GM18502 (cell line): Measurements from ENCODE around the gene PFDN1.

Experiments
- ATAC-seq: cut with Tn5 transposase; IDR thresholded peaks from one replicate; pipeline ENCODE4 v1.9.1; 2021; ENCODE audit warnings: mild to moderate bottlenecking; ENCODE audit not compliant: unreplicated experiment, poor library complexity

Gene PFDN1

GRCh38 chr5:140242890-140243585 is 59.9 kb downstream of the PFDN1 start:
- ATAC-seq, result no peak

DNA sequence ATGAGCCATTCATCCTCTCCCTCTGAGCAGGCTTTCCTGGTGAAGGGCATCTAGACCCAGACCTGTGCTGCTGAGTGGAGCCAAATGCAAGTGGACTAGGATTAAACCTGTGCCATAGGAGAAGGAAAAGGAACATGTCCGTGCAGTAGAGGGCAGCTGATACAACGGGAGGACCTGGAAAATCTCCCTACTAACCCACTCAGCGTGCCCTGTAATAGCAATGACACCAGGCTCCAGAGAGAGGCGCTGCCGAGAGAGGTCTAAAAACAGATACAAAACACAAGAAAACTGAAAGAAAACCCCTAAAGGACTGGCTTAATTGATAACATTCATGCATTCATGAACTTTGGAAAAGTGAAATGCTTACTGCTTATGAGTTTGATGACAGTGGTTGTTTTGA is 60.8 kb downstream of the PFDN1 start:
- ATAC-seq, result no peak

DNA sequence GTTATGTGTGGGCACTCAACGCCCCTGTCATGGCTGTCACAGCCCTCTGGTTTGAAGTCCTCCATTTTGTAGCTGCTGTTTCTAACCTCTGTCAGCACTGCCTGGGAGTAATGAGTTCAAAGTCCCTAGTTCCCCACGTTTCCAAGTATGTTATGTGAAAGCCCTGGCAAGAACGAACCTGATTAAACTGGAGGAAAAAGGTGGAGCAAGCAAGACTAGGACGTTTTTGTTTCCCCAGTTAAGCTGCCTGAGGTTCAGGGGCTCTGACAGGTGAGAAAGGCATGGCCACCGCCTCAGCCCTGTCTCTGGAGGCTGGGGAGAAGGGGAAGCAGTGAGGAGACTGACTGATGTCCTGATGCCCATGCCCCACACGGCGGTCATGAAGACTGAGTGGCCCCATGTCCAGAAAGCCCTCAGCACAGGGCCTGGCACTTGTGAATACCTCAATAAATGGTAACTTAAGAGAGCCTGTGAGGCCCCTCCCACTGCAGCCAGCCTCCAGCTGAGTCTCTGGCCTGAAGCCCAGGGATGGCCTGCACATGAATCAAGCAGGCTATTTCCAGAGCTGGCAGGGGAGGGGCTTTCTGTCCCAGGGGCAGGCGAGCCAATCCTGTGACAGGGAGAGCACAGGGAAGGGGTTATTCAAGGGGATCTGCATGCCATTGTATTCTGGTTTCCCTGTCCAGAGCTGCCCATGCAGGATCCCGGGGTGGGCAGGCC is 61.8 kb downstream of the PFDN1 start:
- ATAC-seq, result no peak

- peak; percentile 71 for ATAC-seq
These were observed 62.8 kb downstream of the PFDN1 start for GRCh38 chr5:140239939-140240700.

- ATAC-seq, result no peak
These were observed 63.4 kb downstream of the PFDN1 start for GRCh38 chr5:140239461-140239860.

DNA sequence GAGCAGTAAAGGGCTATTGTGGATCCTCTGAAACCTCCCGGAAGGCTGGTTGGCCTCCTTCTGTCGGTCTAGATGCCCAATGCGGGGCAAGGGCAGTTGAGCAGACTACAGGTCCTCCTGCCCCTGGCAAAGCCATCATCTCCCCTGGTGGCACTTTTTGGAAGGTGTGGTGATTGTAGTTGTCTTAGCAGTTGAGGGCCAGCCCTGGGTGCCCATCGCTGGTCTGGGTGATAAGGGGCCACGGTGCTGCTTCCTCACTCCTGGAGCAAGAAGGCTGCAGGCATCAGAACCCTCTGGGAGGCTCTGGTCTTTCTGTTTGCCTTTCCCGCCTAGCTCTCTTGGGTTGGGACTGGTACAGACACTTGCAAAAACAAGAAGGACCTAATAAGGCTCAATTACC is 64.1 kb downstream of the PFDN1 start:
- ATAC-seq, result no peak

DNA sequence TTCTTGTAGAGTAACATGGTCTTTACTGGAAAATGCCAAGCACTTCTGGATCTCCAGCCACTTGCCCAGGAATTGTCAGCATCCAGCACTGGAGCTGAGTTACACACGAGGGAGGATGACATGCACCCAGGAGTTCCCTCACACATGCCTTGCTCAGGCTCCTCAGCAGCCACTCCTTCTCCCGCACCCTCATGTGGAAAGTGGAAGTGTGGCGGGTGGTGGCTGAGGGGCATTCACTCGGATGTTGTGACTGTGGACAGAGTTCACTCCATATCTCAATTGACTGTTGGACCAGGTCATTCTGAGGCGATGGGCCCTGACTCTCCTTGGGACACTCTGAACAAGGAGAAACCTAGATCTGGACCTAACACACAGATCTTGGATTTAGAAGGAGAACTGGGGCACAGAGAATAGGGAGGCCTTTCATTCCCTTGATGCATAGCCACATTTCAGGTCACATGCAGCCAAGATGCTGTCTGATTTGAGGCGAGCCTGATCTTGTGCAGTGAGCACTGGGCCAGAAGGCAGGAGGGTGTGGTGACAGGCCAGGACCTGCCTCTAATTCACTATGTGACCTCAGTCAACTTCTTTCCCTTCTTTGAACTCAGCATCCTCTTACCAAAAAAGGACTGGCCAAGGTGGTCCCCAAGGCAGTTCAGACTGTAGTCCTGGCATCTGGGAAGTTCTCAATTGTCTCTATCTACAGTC is 65.9 kb downstream of the PFDN1 start:
- no peak for ATAC-seq

- ATAC-seq, result no peak
These were observed 66.9 kb downstream of the PFDN1 start for GRCh38 chr5:140235791-140236551.

DNA sequence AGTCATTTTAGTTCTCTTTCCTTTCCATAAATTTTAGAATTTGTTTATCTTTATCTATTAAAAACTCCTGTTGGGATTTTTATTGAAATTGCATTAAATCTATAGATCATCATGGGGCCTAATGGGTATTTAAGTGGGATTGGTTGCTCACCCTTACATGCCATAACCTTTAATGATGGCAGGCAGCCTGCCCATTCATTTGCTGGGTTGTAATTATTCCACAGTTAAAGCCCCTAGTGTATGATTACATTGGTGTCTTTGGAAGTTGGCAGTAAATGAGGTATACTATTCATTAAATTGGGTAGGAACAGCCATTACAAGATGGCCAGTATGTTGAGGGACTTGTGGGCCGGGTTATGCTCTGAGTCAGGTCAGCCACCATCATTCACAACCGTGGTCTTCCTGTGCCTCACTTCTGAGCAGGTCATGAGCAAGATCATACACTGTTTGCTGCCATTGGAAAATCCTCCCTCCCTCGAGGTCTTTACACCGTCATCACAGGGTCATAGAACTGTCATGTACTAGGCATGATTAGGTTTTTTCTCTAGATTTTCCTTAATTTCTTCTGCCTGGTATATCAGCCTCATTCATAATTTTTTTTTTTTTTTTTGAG is 68.4 kb downstream of the PFDN1 start:
- ATAC-seq, result no peak

DNA sequence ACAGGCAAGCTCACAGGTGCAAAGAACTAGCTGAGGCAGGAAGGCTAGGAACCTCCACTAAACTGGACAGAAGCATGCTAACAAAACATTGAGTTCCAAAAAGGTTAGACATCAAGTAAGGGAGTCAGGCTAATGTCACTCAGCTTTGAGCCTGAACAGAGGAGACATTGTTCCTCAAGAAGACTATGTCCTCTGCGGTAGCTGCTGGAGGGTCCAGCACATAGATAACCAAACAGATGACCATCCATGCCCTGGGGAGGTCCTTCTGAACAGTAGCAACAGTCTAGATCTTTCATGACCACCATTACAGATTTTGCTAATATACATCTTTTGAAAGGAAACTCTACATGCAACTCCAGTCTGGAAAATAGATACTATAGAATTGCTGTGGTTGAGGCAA is 70.2 kb downstream of the PFDN1 start:
- no peak for ATAC-seq

DNA sequence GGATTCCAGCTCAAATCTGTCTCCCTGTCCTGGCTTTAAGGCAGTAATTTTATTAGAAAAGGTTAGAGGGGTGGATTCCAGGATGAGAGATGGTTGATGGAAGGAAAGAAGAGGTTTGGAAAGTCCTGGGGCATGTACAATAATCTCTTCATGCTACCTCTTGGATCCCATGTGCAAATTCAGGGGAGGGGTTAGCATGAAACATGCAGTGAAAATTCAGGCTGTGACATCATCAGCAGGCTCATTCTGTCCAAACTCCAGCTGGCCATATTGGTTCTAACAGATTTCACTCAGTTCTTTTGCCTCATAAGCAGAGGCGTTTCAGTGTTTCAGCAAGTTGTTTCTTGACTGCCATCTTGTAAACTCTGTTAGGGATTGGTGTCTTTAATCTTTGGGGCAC is 72.5 kb downstream of the PFDN1 start:
- no peak for ATAC-seq

- no peak for ATAC-seq
These were observed 74.5 kb downstream of the PFDN1 start for GRCh38 chr5:140228364-140228837.

GRCh38 chr5:140227046-140227445 is 75.9 kb downstream of the PFDN1 start:
- no peak for ATAC-seq

DNA sequence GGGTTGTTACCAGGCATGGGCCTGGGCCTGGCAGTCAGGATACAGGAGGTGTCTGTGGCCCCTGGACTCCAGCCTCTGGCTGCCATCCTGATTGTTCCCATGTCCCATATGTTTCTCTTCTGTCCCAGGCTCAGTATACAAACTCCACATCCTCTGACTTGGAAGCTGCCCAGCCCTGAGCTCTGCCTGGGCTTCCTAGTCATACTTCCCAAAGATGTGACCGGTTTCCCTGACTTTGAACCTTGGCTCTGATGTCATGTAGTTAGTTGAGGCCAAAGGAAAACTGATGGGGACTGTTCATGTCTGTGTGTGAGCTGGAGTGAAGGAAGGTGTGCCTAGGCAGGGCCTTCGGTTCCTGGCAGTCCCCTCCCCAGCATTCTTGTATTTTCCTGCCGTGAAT is 77.5 kb downstream of the PFDN1 start:
- no peak for ATAC-seq

DNA sequence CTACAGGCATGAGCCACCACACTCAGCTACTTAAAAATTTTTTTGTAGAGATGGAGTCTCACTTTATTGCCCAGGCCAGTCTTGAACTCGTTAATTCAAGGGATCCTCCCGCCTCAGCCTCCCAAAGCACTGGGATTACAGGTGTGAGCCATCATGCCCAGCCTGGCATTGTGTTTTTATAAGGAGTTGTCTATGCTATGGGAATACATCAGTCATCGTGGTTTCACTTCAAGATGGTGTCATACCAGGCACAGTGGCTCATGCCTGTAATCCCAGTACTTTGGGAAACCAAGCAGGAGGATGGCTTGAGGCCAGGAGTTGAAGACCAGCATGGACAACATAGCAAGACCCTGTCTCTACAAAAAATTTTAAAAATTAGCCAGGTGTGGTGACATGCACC is 78.2 kb downstream of the PFDN1 start:
- no peak for ATAC-seq

DNA sequence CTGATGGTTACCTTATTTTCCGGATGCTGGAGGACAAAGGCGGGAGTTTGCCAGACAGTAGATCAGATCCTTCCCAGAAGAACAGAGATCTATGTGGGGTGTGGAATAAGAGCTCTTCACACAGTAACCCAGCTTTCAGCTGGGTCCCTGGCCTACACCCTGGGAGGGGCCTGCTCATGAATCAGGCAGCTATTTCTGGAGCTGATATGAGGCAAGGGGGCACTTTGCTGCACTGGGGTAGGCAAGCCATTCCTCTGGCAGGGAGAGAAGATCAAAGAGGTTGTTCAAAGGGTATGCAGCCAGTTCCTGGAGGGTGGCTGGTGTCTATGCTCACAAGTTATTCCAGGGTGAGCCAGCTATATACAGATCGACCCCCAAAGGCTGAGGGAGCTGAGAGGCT is 79.3 kb downstream of the PFDN1 start:
- no peak for ATAC-seq

GRCh38 chr5:140222416-140222815 is 80.5 kb downstream of the PFDN1 start:
- no peak for ATAC-seq

GRCh38 chr5:140221697-140222223 is 81.1 kb downstream of the PFDN1 start:
- ATAC-seq, result no peak

DNA sequence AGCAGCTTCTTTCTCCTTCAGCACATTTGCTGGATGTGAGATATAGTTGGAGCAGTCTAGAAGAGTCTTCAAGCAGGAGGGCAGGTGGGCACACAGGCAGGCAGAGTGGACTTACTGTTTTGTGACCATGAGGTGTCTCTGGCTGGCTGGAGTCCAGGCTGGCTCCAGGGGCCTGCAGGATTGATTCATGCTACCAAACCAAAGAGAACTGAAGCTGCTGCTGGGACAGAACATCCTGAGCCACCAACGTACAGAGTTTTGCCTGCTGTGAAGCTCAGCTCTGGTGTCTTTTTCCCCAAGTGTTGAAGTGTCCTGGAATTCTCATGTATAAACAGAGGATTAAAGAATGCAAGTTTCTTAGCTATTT is 82.2 kb downstream of the PFDN1 start:
- ATAC-seq, result no peak
